ENCODE measurements around the gene XRN1.

- TF ChIP-seq EZH2 (IDR thresholded peaks at IDR 0.05; ENCODE audit: low read depth) (no peak), CTCF (conservative IDR thresholded peaks at IDR 0.05) (no peak)
Measured at GRCh38 chr3:142274908-142275307, 172.9 kb downstream of the XRN1 start.

Data from PC-9 (cell line).